Fibroblast of lung (primary cell): ENCODE results near the gene CYP27A1.

Experiments used
- EZH2 ChIP-seq: IDR thresholded peaks from 2 replicates; pipeline ENCODE4 v1.5.1; 2012; ENCODE audit warnings: low read length, control low read depth, mild to moderate bottlenecking; ENCODE audit errors: missing control alignments
- TF ChIP-seq, protein P1 (sequence below), 2 donors: IDR thresholded peaks in 1 of 2; conservative IDR thresholded peaks in 1 of 2; 1 replicate in 1 of 2; 2 replicates in 1 of 2; pipeline ENCODE4 v1.5.1; 2011 to 2012; ENCODE audit warnings: low read length in 2 of 2, control low read depth in 1 of 2, inconsistent platforms in 1 of 2, low read depth in 1 of 2, mild to moderate bottlenecking in 1 of 2

DNA sequence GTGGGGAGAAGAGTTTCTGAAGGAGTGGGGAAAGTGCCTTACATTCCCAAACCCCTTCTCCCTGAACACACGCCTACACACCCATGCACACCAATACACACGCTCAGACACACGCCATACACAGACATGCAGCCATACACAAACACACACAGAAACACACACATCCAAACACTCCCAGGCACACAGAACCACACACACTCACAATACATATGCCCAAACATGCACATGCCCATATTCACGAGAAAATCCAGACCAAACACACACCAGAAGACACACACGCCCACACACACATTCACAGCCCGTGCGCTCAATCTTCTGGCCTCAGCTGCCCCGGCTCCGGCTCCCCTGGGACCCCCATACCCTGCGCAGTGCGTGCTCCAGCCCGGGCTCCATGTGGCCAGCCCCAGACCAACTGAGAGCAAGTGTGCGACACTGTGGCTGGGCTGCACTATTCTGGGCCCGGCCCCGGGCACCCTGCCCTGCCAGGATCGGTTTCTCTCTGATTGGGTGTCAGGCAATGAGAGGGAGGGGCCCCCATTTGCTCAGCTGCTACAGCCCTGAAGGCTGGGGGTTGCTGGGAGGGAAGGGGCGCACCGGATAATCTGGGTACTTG, 49.5 kb downstream of the CYP27A1 start, which contains the start of gene PRKAG3:
- TF ChIP-seq, protein P1, sequence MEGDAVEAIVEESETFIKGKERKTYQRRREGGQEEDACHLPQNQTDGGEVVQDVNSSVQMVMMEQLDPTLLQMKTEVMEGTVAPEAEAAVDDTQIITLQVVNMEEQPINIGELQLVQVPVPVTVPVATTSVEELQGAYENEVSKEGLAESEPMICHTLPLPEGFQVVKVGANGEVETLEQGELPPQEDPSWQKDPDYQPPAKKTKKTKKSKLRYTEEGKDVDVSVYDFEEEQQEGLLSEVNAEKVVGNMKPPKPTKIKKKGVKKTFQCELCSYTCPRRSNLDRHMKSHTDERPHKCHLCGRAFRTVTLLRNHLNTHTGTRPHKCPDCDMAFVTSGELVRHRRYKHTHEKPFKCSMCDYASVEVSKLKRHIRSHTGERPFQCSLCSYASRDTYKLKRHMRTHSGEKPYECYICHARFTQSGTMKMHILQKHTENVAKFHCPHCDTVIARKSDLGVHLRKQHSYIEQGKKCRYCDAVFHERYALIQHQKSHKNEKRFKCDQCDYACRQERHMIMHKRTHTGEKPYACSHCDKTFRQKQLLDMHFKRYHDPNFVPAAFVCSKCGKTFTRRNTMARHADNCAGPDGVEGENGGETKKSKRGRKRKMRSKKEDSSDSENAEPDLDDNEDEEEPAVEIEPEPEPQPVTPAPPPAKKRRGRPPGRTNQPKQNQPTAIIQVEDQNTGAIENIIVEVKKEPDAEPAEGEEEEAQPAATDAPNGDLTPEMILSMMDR (conservative IDR thresholded peaks at IDR 0.05 in 1 of 2, IDR thresholded peaks at IDR 0.05 in 1 of 2; ENCODE audit: low read depth in 1 of 2, low read length in 2 of 2): no peak
- TF ChIP-seq EZH2: no peak
